ENCODE results near the gene ERICH2.

DNA sequence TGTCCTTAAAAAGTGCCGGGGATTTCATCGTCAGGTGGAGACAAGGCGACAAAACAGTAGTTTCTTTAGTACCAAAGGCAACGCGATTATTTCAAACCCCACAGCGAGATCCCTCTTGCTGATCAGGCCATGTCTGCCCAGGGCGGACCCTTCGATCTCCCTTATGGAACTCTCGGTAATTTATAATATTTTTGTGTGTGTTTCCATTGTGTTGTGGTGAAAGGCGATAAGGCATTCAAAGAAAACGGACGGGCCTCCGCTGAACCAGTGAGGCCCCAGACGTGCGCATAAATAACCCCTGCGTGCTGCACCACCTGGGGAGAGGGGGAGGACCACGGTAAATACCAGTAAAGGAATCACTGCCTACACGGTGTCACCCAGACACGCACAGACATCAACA is 45.1 kb downstream of the ERICH2 start:
- TF ChIP-seq, protein P1, sequence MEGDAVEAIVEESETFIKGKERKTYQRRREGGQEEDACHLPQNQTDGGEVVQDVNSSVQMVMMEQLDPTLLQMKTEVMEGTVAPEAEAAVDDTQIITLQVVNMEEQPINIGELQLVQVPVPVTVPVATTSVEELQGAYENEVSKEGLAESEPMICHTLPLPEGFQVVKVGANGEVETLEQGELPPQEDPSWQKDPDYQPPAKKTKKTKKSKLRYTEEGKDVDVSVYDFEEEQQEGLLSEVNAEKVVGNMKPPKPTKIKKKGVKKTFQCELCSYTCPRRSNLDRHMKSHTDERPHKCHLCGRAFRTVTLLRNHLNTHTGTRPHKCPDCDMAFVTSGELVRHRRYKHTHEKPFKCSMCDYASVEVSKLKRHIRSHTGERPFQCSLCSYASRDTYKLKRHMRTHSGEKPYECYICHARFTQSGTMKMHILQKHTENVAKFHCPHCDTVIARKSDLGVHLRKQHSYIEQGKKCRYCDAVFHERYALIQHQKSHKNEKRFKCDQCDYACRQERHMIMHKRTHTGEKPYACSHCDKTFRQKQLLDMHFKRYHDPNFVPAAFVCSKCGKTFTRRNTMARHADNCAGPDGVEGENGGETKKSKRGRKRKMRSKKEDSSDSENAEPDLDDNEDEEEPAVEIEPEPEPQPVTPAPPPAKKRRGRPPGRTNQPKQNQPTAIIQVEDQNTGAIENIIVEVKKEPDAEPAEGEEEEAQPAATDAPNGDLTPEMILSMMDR (IDR thresholded peaks at IDR 0.05; ENCODE audit: low read length) = no peak
- TF ChIP-seq EZH2phosphoT487 (IDR thresholded peaks at IDR 0.05; ENCODE audit: low read length) = no peak
